ENCODE measurements around the gene SELPLG.
"Not testable (repeated sequence)": the region's sequence is repeated elsewhere in the genome, so short reads cannot be mapped to it uniquely, and the experiment has no call there.

Gene SELPLG

DNA sequence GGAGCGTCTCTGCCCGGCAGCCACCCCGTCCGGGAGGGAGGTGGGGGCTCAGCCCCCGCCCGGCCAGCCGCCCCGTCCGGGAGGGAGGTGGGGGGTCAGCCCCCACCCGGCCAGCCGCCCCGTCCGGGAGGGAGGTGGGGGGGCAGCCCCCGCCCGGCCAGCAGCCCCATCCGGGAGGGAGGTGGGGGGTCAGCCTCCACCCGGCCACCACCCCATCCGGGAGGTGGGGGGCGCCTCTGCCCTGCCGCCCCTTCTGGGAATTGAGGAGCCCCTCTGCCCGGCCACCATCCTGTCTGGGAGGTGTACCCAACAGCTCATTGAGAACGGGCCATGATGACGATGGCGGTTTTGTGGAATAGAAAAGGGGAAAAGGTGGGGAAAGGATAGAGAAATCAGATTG lies 22.6 kb upstream of the SELPLG start:
- DNase-seq (ENCODE audit: insufficient read length, low spot score); FAIRE-seq: not testable (repeated sequence)

DNA sequence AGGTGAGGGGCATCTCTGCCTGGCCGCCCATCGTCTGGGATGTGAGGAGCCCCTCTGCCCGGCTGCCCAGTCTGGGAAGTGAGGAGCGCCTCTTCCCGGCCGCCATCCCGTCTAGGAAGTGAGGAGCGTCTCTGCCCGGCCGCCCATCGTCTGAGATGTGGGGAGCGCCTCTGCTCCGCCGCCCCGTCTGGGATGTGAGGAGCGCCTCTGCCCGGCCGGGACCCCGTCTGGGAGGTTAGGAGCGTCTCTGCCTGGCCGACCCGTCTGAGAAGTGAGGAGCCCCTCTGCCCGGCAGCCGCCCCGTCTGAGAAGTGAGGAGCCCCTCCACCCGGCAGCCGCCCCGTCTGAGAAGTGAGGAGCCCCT lies 22.1 kb upstream of the SELPLG start:
- not testable (repeated sequence) for FAIRE-seq; DNase-seq (ENCODE audit: insufficient read length, low spot score)

DNA sequence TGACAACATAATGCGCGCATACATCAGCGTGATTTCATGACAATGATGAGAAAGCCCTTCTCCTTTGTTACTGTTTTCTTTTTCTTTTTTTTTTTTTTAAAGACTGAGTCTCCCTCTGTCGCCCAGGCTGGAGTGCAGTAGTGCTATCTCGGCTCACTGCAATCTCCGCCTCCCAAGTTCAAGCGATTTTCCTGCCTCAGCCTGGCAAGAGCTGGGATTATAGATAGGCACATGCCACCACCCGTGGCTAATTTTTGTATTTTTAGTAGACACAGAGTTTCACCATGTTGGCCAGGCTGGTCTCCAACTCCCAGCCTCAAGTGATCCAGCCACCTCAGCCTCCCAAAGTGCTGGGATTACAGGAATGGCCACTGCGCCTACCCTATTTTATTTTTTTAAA lies 20.9 kb upstream of the SELPLG start:
- DNase-seq (ENCODE audit: insufficient read length, low spot score); FAIRE-seq: not testable (repeated sequence)

DNA sequence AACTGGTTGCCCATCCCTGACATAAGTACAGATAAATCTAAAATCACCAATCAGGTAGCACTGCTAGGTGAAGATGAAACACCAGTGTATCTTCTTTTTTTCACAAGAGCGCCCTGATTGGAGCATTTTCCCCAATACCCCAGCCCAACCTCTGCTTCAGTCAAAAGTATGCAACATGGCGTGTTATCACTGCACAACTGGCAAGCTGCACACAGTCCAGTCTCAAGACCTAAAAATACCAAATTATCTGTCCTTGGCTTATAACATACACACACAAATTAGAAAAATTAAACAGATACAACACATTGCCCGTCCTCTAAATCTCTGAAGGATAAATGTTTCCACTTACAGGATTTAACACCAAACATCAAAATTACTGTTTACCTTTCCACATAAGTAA lies 20.2 kb upstream of the SELPLG start:
- no peak for FAIRE-seq
- DNase-seq (ENCODE audit: insufficient read length, low spot score), result no peak

DNA sequence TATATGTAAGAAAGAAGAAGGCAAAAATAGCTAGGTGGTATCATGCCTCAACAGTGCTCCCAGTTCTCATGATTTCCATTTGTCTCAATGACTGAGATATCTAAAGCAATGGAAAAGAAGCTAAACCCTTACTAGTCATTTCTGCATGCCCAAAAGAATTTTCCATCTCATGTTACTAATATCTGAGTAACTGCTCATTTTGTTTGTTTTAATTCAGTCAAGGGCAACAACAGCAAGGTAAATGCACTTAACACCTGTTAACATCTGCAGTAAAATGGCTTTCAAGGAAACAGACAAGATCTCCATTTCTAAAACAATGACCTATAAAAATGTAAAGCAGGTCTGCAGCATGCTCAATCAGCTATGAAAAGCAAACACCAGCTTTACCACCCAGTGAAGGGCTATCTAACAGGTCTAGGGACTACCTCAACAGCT lies 19.4 kb upstream of the SELPLG start:
- DNase-seq (ENCODE audit: insufficient read length, low spot score) (no peak), FAIRE-seq (no peak)

DNA sequence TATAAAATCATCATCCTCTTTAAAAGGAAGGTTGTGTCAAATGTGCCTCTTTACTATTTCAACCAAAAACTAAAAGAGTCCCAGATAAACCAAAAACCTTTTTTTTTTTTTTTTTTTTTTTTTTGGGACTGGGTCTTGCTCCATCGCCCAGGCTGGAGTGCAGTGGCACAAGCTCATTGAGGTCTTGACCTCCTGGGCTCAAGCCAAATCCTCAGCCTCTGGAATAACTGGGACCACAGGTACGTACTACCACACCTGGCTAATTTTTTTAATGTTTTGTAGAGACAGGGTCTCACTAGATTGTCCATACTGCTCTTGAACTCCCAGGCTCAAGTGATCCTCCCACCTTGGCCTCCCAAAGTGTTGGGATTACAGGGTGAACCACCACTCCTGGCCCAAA lies 16.4 kb upstream of the SELPLG start:
- FAIRE-seq (no peak), DNase-seq (ENCODE audit: insufficient read length, low spot score) (no peak)

DNA sequence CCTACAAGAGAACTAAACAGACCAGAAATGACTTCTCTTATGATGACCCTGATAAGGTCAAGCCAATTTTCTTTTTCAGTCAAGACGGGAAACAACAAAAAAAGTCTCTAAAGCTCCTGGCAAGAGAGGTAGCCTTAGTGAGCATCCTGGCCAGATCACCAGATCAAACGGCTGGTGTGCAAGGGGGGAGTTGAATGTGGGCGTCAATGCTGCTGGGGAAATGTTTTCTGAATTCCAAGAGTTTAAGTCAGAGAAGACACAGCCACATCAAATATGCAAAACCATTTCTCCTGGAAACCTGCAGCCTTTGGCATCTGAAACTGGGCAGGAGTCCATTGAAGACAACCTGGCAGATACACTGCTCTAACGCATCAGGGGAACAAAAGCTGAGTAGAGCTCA lies 16.0 kb upstream of the SELPLG start:
- DNase-seq (ENCODE audit: insufficient read length, low spot score), result peak; percentile 59

DNA sequence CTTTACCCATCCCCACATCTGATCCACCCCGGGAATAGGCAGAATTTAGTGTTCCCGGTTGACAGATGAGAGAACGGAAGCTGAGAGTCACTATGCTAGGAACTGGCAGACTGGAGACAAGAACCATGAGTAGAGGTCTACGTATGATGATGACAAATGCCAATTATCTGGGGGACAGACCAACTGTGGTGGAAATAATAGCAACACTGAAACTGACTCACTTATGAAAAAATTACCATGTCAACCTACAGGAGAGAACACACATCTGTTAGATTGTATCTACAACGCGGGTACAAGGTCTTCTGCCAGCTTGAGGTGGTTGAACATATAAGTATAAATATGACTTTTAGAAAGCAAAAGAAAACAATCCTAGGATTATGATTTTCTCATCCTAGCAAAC lies 15.4 kb upstream of the SELPLG start:
- FAIRE-seq, result no peak
- DNase-seq (ENCODE audit: insufficient read length, low spot score), result no peak

More for the DNA sequence above, 16.0 kb upstream of the SELPLG start:
- peak; percentile 60 for FAIRE-seq

DNA sequence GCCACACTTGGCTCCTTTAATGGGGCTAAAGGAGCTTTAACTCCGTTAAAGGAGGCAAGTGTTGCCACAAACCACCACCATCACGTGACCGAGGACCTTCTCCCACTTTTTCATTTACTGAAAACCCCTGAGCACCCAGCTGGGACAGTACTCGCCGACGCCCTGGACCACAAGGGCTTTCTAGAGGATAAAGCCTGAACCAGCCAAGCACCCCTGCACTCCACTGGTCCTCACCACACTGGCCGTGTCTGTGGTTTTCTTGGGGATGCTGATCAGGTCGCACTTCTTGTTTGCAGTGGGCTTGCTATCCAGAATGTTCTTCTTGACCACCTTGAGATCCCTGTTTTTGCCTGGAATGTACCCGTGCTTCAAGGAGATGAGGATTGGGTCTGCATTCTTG lies 14.7 kb upstream of the SELPLG start:
- FAIRE-seq, result no peak
- DNase-seq (ENCODE audit: insufficient read length, low spot score), result no peak

DNA sequence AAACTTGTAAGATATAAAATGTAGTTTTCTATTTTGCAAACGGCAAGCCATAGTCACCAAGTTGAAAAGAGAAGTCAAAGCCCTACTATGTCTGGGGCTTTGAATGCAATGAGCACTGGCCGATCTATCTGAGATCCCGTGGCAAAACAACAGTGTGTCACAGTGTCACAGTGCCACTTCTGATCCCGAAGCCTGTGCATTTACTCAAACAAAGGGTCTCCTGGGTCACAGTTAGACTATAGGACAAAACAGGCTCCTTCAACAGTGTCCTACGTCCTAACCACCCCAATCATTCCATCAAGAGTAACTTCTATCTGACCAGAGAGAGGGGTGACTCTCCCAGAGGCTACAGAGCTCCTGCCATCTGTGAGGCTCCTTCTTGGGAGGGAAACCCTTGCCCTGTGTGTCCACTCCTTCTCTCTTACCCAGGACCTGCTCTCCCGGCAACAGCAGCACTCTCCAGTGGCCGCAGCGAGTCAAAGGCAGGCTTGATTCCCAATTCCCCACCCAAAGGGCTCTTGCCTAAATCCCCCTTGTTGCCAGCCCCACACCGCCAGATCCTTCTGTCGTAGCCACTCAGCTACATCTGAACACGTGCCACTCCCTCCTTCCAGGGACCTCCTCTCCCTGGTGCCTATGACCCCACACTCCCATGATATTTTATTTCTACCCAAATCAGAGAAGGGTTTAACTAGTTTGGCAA lies 14.0 kb upstream of the SELPLG start:
- no peak for FAIRE-seq
- no peak for DNase-seq (ENCODE audit: insufficient read length, low spot score)

DNA sequence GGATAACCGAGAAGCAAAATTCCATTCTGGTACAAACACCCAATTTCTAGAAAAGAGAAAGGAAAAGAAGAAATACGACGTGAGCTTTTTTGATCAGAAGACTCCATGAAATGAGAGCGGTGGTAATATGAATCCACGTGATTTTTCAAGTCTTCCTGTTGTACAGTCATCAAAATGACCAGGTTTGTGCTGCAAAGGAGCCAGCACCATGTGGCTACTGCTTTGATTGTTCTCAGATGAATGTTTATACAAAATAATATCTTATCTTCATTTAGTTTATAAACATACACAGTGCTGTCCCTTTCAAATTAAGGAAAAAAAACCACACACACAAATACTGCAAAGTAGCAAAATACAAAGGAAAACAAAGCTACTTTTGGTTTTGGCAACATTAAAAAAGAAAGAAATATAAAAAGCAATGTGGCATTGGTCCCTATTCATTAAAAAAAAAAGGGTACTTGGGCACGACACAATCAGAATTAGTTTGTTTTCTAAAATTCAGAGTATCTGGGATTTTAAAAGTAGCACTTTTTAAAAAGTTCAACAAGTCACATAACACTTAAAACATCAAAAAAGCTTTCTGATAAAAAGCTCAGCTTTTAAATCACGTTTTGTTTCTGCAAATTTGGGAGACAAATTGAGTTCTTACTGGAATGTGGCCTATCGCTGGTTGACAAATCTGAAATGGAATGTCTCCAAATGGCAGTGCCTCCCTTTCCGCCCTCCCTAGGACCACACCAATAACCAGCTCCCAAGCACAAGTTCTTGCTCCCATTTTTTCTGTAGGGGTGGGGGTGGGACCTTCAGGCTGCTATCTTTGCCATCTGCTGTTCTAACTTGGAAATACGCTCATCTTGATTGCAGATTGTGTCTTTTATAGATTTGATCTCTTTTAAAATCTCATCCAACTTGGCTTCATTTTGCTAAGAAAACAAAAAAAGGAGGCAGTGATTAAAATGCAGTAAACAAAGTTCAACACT lies 13.2 kb upstream of the SELPLG start:
- no peak for DNase-seq (ENCODE audit: insufficient read length, low spot score)
- FAIRE-seq, result no peak

DNA sequence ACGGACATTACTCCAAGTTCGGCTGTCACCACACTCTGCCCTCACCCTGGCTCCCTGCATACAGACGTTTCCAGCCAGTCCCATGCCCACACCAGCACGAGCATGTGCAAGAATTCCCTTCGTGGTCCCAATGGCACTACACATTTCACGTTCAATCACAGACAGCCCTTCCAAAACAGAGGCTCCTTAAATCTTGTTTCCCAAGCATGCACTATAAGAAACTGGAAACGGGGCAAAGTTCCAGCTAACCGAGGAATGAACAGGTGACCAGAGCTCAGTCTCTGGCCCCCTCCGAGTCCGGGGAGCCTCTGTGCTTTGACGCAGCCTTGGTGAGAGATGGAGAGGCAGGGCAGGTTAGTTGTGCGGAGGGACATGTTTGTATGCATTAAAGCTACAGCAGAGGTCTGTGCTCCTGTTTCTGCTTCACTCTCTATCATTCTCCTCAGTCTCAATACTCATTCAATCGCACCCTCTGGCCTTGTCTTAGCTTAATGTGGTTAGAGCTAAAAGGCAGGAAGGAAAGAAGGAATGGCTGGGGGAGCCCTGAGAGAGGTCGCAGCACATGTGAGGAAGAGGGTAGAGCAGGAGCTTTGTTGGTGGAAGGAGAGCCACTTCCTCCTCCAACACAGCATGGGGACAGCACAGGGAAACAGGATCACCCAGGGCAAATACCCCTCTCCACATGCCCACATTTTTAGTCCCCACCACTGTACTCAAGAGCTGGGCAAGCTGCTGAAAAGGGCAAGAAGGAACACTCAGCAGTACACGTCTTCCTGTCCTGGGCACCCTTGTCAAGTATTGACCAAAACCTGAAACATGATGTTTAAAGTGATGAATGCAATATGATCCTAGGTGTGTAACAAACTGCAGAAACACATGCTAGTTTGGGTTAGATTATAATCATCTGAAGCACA lies 12.2 kb upstream of the SELPLG start:
- FAIRE-seq (no peak), DNase-seq (ENCODE audit: insufficient read length, low spot score) (no peak)

DNA sequence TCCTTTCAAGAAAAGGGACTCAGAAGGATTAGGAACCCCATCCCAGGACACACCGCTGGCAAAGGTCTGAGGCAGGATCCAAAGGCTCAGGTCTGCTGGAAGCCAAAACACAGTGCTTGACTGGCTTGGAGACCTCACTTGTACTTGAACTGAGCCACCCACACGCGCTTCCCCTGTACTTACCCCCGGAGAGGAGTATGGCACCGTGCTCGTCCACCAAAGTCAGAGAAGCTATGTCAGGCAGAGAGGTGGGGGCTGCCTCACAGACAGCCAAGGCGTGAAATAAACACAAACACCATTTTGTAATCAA lies 11.1 kb upstream of the SELPLG start:
- FAIRE-seq (no peak), DNase-seq (ENCODE audit: insufficient read length, low spot score) (no peak)

DNA sequence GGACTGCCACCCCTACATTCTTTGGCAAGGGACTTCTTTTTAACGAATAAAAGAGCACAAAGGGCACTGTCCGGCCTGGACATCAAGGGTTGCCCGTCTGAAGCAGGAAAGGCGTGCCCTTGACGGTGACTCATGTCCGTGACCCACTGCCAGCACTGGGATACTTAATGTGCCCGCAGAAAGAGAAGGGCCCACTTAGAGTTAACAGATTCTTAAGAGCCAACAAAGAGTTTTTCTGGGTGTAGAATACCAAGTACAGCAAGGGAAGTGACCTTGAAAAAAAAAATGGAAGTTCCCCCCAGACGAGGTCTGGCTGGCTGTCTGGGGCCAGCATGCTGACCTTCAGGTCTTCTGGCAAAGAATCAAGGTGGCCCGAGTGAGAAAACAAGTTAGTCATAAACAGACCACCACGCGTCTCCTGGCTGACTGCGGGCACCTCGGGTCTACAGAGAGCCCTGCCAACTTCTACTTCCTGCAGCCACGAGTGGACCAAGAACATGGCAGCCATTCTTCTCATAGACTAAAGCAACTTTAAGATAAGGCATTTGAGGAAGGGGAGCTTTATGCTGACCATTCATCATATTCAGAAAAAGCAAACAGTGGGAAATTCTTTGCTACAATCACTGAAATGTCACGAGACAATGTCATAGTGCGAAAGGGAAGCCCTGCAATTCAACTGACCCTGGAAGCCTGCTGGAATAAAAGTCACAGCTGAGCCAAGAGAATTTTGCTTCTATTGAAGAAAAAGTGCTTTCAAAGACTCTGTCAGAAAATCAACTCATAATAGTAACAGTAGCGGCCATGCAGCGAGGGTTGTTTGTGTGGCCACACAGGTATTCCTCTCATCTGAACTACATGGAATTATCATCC lies 10.5 kb upstream of the SELPLG start:
- DNase-seq (ENCODE audit: insufficient read length, low spot score), result no peak

DNA sequence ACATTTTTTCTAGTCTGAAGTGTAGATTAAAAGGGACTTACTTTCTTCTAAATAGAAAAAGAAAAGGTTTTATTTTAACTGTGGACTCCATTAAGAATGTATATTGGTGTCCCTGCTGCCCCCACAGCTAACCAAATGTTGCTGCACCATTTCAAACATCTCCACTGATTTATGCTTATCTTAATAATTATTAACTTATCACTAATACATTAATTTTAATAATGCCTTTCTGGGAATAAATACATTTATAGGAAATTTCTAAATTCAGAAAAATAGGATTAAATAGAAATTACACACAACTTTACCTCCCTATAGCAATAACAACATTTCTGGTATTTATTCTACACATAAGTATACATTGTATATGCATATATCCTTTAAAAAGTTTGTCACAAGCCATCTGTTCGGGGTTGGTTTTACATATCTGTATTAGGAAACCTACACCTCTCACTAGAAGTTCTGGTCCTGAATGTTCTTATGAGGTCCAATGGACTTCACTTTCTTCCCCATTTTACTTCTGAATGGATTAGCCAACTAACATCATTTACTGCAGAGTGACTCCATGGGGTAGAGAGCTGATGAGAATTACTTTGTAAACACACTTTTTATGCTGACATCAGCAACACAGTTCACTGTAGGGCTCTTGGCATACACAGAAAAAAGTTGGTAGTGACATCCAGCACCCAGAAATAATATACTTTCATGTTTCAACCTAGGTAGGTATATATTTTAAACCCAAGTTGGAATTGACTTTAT lies 9.4 kb upstream of the SELPLG start:
- FAIRE-seq, result no peak

More for the DNA sequence above, 10.5 kb upstream of the SELPLG start:
- no peak for FAIRE-seq

DNA sequence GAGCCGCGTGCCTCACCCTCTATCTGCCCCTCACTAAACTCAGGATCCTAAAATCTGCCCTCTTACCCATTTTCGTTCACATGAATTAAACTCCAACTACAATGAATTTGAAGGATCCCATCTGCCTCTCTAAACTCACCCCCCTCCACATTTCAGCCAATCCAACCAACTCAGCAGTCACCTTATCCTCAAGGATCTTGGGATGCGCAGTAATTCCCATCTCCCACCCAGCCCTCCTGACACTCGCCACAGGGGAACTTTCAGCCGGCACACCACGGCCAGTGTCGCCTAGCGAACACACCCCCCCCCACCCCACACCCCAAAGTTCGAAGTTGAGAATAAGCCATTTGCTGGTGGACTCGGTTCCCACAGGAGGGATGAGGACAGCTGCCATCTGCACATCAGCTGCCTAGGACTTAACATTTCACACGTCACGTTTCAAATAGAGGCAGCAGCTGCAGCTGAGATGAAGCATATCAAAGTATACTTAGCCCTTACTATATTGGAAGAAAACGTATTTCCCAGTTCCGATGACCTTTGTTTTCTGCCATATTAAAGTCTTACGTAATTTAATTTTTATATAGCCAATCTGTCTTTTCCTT lies 8.7 kb upstream of the SELPLG start:
- DNase-seq (ENCODE audit: insufficient read length, low spot score) (no peak), FAIRE-seq (no peak)

More for the DNA sequence above, 9.4 kb upstream of the SELPLG start:
- no peak for DNase-seq (ENCODE audit: insufficient read length, low spot score)

DNA sequence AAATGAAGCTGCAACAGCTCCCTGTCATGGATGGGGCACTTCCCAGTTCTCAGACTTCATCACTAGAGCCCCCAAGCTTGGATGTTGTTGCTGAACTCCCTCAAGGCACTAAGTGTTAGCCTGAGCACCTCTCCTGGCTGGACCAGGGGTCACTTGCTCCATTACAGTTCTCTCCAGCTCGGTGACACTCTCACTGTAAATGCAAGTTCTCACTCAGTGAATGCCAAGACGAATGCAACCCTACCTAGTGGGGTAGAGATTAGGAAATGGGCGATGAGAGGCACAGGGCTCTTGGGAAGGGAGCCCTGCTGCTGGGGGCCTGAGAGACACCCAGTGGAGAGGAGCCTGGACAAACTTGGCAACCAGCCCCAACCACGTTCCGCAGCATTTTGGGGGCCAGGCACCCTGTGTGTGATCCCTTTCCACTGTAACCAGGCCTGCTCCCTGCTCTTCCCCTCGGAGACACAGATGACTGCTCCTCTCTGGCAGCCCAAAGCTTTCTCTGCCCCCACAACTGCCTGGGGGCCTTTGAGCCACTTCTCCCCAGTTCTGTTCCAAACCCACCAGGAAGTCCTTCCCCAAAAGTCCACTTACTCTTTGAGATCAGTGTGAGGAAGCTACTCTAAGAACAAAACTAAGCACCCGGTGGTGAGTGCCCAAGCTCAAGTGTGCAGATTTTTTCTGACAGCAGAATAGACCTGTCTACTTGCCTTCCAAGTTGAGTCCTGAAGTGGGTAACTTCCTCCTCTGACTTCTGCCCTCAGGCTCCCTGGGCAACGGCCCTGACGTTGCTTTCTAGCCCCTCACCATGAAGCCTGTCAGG lies 8.0 kb upstream of the SELPLG start:
- no peak for DNase-seq (ENCODE audit: insufficient read length, low spot score)
- no peak for FAIRE-seq
